Osteocyte (in vitro differentiated cells): Measurements from ENCODE around the gene KCNH1. TPM values are rescaled to one million over a fixed set of nuclear protein-coding genes. Genes with fewer than 3 reads are reported as not detected.
"Not testable (repeated sequence)": the region's sequence is repeated elsewhere in the genome, so short reads cannot be mapped to it uniquely, and the experiment has no call there.

Experiments used
- DNase-seq: peaks from one replicate; pipeline ENCODE4 v3.0.0; 2021; ENCODE audit warnings: mixed read lengths; ENCODE audit not compliant: unreplicated experiment; ENCODE audit errors: extremely low spot score
- H3K27ac Mint-ChIP-seq: one replicate; pipeline ENCODE4 v1.8.0; 2021; ENCODE audit warnings: mild to moderate bottlenecking, mixed read lengths; ENCODE audit not compliant: unreplicated experiment
- H3K27me3 Mint-ChIP-seq: one replicate; pipeline ENCODE4 v1.8.0; 2021; ENCODE audit warnings: mixed read lengths; ENCODE audit not compliant: unreplicated experiment
- H3K36me3 Mint-ChIP-seq: one replicate; pipeline ENCODE4 v1.8.0; 2021; ENCODE audit warnings: mixed read lengths; ENCODE audit not compliant: unreplicated experiment
- H3K4me1 Mint-ChIP-seq: one replicate; pipeline ENCODE4 v1.8.0; 2021; ENCODE audit warnings: mixed read lengths; ENCODE audit not compliant: unreplicated experiment
- H3K4me3 Mint-ChIP-seq: one replicate; pipeline ENCODE4 v1.8.0; 2021; ENCODE audit warnings: mild to moderate bottlenecking, moderate library complexity, mixed read lengths; ENCODE audit not compliant: unreplicated experiment
- H3K9me3 Mint-ChIP-seq: one replicate; pipeline ENCODE4 v1.8.0; 2021; ENCODE audit warnings: mixed read lengths; ENCODE audit not compliant: unreplicated experiment
- total RNA-seq: library from RNA; stranded (reverse); gene quantifications from 2 replicates; pipeline ENCODE4 v1.2.1, GENCODE V29; 2021
- TF ChIP-seq, protein P1 (sequence below): fragments of 200-600 bp; sonication (generic); IDR thresholded peaks from 2 replicates; pipeline ENCODE4 v1.5.0; 2021; ENCODE audit warnings: antibody characterized with exemption, mild to moderate bottlenecking, moderate library complexity

KCNH1 gene
- total RNA-seq, 1 donor from 2014 or later, result 7.3 TPM

DNA sequence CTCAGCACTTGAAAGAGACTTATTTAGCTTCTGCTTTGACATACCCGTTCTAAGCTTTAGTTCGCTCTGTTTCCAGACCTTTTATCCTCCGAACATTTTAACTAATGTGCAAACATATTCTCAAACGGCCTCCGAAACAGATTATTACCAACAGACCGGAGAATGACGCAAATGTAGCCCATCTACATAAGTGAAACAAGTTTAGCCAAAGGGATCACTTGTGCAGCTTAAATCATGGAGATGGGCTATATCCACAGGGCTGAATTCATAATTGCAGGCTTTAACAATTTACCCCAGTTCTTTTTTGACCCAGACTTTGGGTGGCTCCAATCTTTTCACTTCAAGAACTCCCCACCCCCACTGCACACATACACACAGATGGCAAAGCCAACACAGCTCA is 119.7 kb downstream of the KCNH1 start:
- Mint-ChIP-seq H3K36me3 (peaks cover 11% of the 10 kb centered on the region), H3K9me3 (no peaks in the 10 kb centered on the region), H3K27ac (no peak overlapping the region), H3K4me1 (peaks cover 17% of the 10 kb centered on the region), H3K27me3 (no peaks in the 10 kb centered on the region), H3K4me3 (no peak overlapping the region)
- TF ChIP-seq, protein P1, sequence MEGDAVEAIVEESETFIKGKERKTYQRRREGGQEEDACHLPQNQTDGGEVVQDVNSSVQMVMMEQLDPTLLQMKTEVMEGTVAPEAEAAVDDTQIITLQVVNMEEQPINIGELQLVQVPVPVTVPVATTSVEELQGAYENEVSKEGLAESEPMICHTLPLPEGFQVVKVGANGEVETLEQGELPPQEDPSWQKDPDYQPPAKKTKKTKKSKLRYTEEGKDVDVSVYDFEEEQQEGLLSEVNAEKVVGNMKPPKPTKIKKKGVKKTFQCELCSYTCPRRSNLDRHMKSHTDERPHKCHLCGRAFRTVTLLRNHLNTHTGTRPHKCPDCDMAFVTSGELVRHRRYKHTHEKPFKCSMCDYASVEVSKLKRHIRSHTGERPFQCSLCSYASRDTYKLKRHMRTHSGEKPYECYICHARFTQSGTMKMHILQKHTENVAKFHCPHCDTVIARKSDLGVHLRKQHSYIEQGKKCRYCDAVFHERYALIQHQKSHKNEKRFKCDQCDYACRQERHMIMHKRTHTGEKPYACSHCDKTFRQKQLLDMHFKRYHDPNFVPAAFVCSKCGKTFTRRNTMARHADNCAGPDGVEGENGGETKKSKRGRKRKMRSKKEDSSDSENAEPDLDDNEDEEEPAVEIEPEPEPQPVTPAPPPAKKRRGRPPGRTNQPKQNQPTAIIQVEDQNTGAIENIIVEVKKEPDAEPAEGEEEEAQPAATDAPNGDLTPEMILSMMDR, result no peak
- no peak for DNase-seq

GRCh38 chr1:211013346-211014240 is 120.4 kb downstream of the KCNH1 start:
- Mint-ChIP-seq H3K27ac (no peak overlapping the region), H3K9me3 (no peaks in the 10 kb centered on the region), H3K4me3 (no peak overlapping the region), H3K4me1 (peaks cover 17% of the 10 kb centered on the region), H3K36me3 (peaks cover 6% of the 10 kb centered on the region), H3K27me3 (no peaks in the 10 kb centered on the region)
- no peak for DNase-seq
- TF ChIP-seq, protein P1, result no peak

GRCh38 chr1:211011128-211011527 is 122.8 kb downstream of the KCNH1 start:
- H3K27ac Mint-ChIP-seq, H3K36me3 Mint-ChIP-seq, H3K27me3 Mint-ChIP-seq, DNase-seq, H3K4me3 Mint-ChIP-seq, H3K9me3 Mint-ChIP-seq: not testable (repeated sequence)
- H3K4me1 Mint-ChIP-seq, result peaks cover 17% of the 10 kb centered on the region

GRCh38 chr1:211009944-211010343 is 124.0 kb downstream of the KCNH1 start:
- TF ChIP-seq, protein P1, result no peak
- Mint-ChIP-seq H3K27me3 (no peaks in the 10 kb centered on the region), H3K36me3 (peaks cover 1% of the 10 kb centered on the region), H3K27ac (no peak overlapping the region), H3K4me1 (peaks cover 11% of the 10 kb centered on the region), H3K9me3 (no peaks in the 10 kb centered on the region), H3K4me3 (no peak overlapping the region)
- no peak for DNase-seq

- H3K9me3 Mint-ChIP-seq, result no peaks in the 10 kb centered on the region
- H3K27me3 Mint-ChIP-seq, result no peaks in the 10 kb centered on the region
- no peak overlapping the region for H3K4me3 Mint-ChIP-seq
- H3K36me3 Mint-ChIP-seq, result peaks cover 4% of the 10 kb centered on the region
- DNase-seq, result no peak
- H3K4me1 Mint-ChIP-seq, result no peaks in the 10 kb centered on the region
- TF ChIP-seq, protein P1, result no peak
- H3K27ac Mint-ChIP-seq, result no peak overlapping the region
Measured at GRCh38 chr1:211007830-211008229, 126.1 kb downstream of the KCNH1 start.

GRCh38 chr1:210995931-210996330 is 138.0 kb downstream of the KCNH1 start:
- not testable (repeated sequence) for H3K27me3 Mint-ChIP-seq, H3K4me1 Mint-ChIP-seq, H3K27ac Mint-ChIP-seq, DNase-seq, H3K36me3 Mint-ChIP-seq, H3K4me3 Mint-ChIP-seq
- peaks cover 33% of the 10 kb centered on the region for H3K9me3 Mint-ChIP-seq
